Neural cell (in vitro differentiated cells): ENCODE data around the gene EGLN2. TPM values are rescaled to one million over a fixed set of nuclear protein-coding genes. Genes with fewer than 3 reads are reported as not detected.

ENCODE experiments used
- H2AFZ ChIP-seq: fragments of 200-600, 300-800 bp; sonication (generic), shearing (Covaris generic); 2 replicates; pipeline ENCODE4 v1.6.0; 2014; ENCODE audit warnings: low read depth, mild to moderate bottlenecking, antibody characterized with exemption, low read length, moderate library complexity
- H3F3A ChIP-seq: fragments of 200-600 bp; shearing (Covaris generic); 2 replicates; pipeline ENCODE4 v1.6.1; 2016; ENCODE audit warnings: mild to moderate bottlenecking, moderate library complexity, mixed read lengths, antibody characterized with exemption, low read length; ENCODE audit not compliant: insufficient read depth, poor library complexity, severe bottlenecking
- H3K27ac ChIP-seq: fragments of 200-600, 300-800 bp; sonication (generic), shearing (Covaris generic); 2 replicates; pipeline ENCODE4 v1.5.1; 2014; ENCODE audit warnings: mild to moderate bottlenecking, low read length, moderate library complexity
- H3K27me3 ChIP-seq: fragments of 300-800, 200-600 bp; sonication (generic), shearing (Covaris generic); 2 replicates; pipeline ENCODE4 v1.6.0; 2014; ENCODE audit warnings: mild to moderate bottlenecking, low read depth, low read length, moderate library complexity; ENCODE audit not compliant: insufficient read depth
- H3K36me3 ChIP-seq: fragments of 300-800, 200-600 bp; sonication (generic), shearing (Covaris generic); 2 replicates; pipeline ENCODE4 v1.5.1; 2014; ENCODE audit warnings: mild to moderate bottlenecking, antibody characterized with exemption, low read length, moderate library complexity; ENCODE audit not compliant: insufficient read depth
- H3K4me2 ChIP-seq: fragments of 300-800, 200-600 bp; sonication (generic), shearing (Covaris generic); 2 replicates; pipeline ENCODE4 v1.6.0; 2014; ENCODE audit warnings: mild to moderate bottlenecking, low read length
- H3K4me3 ChIP-seq: fragments of 300-800, 200-600 bp; sonication (generic), shearing (Covaris generic); 2 replicates; pipeline ENCODE4 v1.5.1; 2014; ENCODE audit warnings: mild to moderate bottlenecking, low read length, moderate library complexity
- H3K79me2 ChIP-seq: fragments of 200-600 bp; shearing (Covaris generic); replicated peaks from 2 replicates; pipeline ENCODE4 v1.6.0; 2014; ENCODE audit warnings: mild to moderate bottlenecking, low read length, moderate library complexity; ENCODE audit not compliant: insufficient read depth
- H3K9ac ChIP-seq: fragments of 300-800, 200-600 bp; sonication (generic), shearing (Covaris generic); 2 replicates; pipeline ENCODE4 v1.6.1; 2016; ENCODE audit warnings: mild to moderate bottlenecking, low read length, mixed read lengths
- H3K9me2 ChIP-seq: fragments of 200-600 bp; shearing (Covaris generic); 2 replicates; pipeline ENCODE4 v1.6.1; 2016; ENCODE audit warnings: mild to moderate bottlenecking, low read length, mixed read lengths; ENCODE audit not compliant: insufficient read depth
- H3K9me3 ChIP-seq: fragments of 200-600, 300-800 bp; sonication (generic), shearing (Covaris generic); 2 replicates; pipeline ENCODE4 v1.6.1; 2016; ENCODE audit warnings: mild to moderate bottlenecking, mixed run types, low read length, moderate library complexity, mixed read lengths
- H4K20me1 ChIP-seq: fragments of 200-600 bp; shearing (Covaris generic); 2 replicates; pipeline ENCODE4 v1.6.1; 2016; ENCODE audit warnings: mild to moderate bottlenecking, mixed run types; ENCODE audit not compliant: insufficient read depth
- EP300 ChIP-seq: fragments of 450-650 bp; conservative IDR thresholded peaks from 2 replicates; pipeline ENCODE4 v1.6.1; 2014; ENCODE audit warnings: antibody characterized with exemption, mild to moderate bottlenecking, moderate library complexity; ENCODE audit not compliant: poor library complexity, severe bottlenecking
- EZH2 ChIP-seq: fragments of 200-600, 300-800 bp; shearing (Covaris generic), sonication (generic); IDR thresholded peaks from 2 replicates; pipeline ENCODE4 v1.6.1; 2014; ENCODE audit warnings: antibody characterized with exemption, low read length, borderline replicate concordance, mild to moderate bottlenecking; ENCODE audit not compliant: insufficient read depth, poor library complexity, severe bottlenecking
- MXI1 ChIP-seq: fragments of 450-650 bp; conservative IDR thresholded peaks from 2 replicates; pipeline ENCODE4 v1.6.1; 2014; ENCODE audit warnings: antibody characterized with exemption, mild to moderate bottlenecking; ENCODE audit not compliant: poor library complexity, severe bottlenecking
- POLR2AphosphoS5 ChIP-seq: IDR thresholded peaks from 2 replicates; pipeline ENCODE4 v1.6.1; 2012
- RAD21 ChIP-seq: fragments of 450-650 bp; conservative IDR thresholded peaks from 2 replicates; pipeline ENCODE4 v1.6.1; 2014; ENCODE audit warnings: antibody characterized with exemption, mild to moderate bottlenecking, moderate library complexity
- SMC3 ChIP-seq: fragments of 450-650 bp; conservative IDR thresholded peaks from 2 replicates; pipeline ENCODE4 v1.6.1; 2014; ENCODE audit warnings: antibody characterized with exemption, mild to moderate bottlenecking, moderate library complexity; ENCODE audit not compliant: poor library complexity
- TAF1 ChIP-seq: IDR thresholded peaks from 2 replicates; pipeline ENCODE4 v1.6.1; 2012; ENCODE audit warnings: low read depth
- polyA plus RNA-seq: library from polyadenylated mRNA; depleted of rRNA; stranded (reverse); fragments of >200 nt; gene quantifications from 2 replicates; pipeline ENCODE4 v1.2.3, GENCODE V29; 2014
- TF ChIP-seq, protein P1 (sequence below): fragments of 450-650 bp; IDR thresholded peaks from 2 replicates; pipeline ENCODE4 v1.5.1; 2014; ENCODE audit warnings: antibody characterized with exemption, mild to moderate bottlenecking, moderate library complexity; ENCODE audit not compliant: poor library complexity, severe bottlenecking
- TF ChIP-seq, protein P2 (sequence below): IDR thresholded peaks from 2 replicates; pipeline ENCODE4 v1.6.1; 2012; ENCODE audit warnings: borderline replicate concordance

Gene EGLN2
- polyA plus RNA-seq, 1 donor from 2014 or later = 112 TPM

DNA sequence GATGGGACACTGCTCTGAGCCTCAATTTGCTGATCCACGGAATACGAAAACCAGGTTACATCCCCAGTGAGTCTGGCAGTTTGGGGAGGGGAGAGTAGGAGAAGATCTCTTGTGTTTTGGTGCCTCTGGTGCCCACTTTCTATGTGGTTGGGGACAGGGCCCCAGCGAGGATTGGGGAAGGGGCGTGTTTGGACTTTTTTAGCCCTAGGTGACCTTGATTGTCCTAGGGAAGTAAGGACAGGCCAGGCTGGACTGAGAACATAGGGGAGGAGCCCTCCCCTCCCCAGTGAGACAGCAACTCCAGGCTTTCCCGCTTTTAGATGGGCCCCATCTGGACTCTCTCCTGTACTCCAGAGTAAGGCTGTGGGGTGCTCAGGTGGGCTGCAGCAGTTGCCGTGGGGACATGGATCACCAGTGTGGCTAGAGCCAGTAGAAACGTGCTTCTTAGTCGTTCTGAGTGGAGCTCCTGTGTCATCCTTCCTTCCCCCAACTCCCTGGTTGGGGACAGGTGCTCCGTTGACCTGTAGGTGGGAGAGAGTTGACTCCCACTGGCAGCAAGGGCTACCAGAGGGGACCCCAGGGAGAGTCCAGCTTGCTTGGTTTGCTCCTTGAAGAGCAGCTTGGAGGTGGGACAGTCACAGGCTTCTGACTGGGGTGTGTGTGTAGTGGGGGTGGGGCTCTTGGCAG is 4.3 kb downstream of the EGLN2 start:
- peak overlapping the region; percentile 17 for H3K4me2 ChIP-seq
- H3K79me2 ChIP-seq = peaks cover 72% of the 10 kb centered on the region
- H3K36me3 ChIP-seq = peaks cover 3% of the 10 kb centered on the region
- H2AFZ ChIP-seq = no peak overlapping the region
- no peaks in the 10 kb centered on the region for H3K9me2 ChIP-seq
- no peak overlapping the region for H3K27ac ChIP-seq
- no peak for TF ChIP-seq SMC3
- TF ChIP-seq RAD21 = no peak
- TF ChIP-seq, protein P1, sequence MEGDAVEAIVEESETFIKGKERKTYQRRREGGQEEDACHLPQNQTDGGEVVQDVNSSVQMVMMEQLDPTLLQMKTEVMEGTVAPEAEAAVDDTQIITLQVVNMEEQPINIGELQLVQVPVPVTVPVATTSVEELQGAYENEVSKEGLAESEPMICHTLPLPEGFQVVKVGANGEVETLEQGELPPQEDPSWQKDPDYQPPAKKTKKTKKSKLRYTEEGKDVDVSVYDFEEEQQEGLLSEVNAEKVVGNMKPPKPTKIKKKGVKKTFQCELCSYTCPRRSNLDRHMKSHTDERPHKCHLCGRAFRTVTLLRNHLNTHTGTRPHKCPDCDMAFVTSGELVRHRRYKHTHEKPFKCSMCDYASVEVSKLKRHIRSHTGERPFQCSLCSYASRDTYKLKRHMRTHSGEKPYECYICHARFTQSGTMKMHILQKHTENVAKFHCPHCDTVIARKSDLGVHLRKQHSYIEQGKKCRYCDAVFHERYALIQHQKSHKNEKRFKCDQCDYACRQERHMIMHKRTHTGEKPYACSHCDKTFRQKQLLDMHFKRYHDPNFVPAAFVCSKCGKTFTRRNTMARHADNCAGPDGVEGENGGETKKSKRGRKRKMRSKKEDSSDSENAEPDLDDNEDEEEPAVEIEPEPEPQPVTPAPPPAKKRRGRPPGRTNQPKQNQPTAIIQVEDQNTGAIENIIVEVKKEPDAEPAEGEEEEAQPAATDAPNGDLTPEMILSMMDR = no peak
- TF ChIP-seq, protein P2, sequence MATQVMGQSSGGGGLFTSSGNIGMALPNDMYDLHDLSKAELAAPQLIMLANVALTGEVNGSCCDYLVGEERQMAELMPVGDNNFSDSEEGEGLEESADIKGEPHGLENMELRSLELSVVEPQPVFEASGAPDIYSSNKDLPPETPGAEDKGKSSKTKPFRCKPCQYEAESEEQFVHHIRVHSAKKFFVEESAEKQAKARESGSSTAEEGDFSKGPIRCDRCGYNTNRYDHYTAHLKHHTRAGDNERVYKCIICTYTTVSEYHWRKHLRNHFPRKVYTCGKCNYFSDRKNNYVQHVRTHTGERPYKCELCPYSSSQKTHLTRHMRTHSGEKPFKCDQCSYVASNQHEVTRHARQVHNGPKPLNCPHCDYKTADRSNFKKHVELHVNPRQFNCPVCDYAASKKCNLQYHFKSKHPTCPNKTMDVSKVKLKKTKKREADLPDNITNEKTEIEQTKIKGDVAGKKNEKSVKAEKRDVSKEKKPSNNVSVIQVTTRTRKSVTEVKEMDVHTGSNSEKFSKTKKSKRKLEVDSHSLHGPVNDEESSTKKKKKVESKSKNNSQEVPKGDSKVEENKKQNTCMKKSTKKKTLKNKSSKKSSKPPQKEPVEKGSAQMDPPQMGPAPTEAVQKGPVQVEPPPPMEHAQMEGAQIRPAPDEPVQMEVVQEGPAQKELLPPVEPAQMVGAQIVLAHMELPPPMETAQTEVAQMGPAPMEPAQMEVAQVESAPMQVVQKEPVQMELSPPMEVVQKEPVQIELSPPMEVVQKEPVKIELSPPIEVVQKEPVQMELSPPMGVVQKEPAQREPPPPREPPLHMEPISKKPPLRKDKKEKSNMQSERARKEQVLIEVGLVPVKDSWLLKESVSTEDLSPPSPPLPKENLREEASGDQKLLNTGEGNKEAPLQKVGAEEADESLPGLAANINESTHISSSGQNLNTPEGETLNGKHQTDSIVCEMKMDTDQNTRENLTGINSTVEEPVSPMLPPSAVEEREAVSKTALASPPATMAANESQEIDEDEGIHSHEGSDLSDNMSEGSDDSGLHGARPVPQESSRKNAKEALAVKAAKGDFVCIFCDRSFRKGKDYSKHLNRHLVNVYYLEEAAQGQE = no peak
- no peak for TF ChIP-seq EP300
- no peak for TF ChIP-seq MXI1
- TF ChIP-seq EZH2 = no peak
- TF ChIP-seq POLR2AphosphoS5 = no peak
- TF ChIP-seq TAF1 = no peak
- no peaks in the 10 kb centered on the region for H3K27me3 ChIP-seq
- H3K9me3 ChIP-seq = no peaks in the 10 kb centered on the region
- peaks cover 10% of the 10 kb centered on the region for H4K20me1 ChIP-seq
- H3K4me3 ChIP-seq = peak overlapping the region; percentile 92
- no peak overlapping the region for H3K9ac ChIP-seq
- H3F3A ChIP-seq = no peaks in the 10 kb centered on the region

DNA sequence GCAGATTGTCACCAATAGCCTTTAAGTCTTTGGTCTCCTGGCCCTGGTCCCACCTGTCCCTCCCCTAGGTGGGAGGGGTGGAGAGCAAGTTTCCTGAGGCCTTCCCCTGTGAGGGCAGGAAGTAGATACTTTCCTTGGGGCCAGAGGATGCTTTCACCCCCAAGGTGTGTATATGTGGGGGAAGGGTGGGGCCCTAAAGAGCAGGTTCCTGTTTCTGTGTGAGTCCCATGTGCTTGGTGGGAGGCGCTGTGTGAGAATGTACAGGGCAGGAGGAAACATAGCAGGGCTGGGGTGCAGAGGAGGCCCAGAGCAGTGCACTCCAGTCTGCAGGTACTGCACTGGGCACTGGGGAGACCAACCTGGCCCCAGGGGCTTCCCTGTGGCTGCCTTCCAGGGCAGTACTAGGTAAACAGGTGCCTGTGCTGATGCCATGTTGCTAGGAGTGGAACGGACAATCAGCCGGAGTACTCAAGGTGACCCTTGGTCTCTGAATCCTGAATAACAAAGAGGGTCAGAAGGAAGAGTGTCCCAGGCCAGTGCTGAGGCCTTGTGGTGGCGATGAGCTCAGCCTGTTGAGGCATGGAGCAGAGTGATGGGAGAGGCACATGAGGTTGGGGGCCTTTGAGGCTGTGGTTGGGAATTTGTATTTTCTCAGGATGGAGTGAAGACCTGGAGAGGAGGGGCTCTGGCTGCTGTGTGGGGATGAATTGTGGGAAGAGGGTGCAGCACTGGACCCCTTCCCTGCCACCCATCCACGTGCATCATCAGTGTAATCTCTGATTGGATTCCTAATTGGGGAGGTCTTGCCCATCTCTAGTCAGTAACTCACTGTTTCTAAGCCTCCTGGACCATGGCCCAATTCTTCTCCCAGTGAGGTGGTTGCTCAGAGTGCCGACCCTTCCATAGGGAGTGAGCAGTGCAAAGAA is 5.1 kb downstream of the EGLN2 start:
- Histone ChIP-seq H3F3A (no peaks in the 10 kb centered on the region), H3K27me3 (no peaks in the 10 kb centered on the region), H3K9ac (no peak overlapping the region), H3K9me3 (no peaks in the 10 kb centered on the region), H3K36me3 (peaks cover 3% of the 10 kb centered on the region), H3K4me2 (peak overlapping the region; percentile 17), H3K4me3 (peak overlapping the region; percentile 92), H4K20me1 (peaks cover 10% of the 10 kb centered on the region), H3K79me2 (peaks cover 72% of the 10 kb centered on the region), H3K9me2 (no peaks in the 10 kb centered on the region), H2AFZ (no peak overlapping the region), H3K27ac (no peak overlapping the region)
- no peak for TF ChIP-seq MXI1
- TF ChIP-seq, protein P2 = no peak
- TF ChIP-seq EZH2 = no peak
- TF ChIP-seq POLR2AphosphoS5 = no peak
- no peak for TF ChIP-seq SMC3
- TF ChIP-seq EP300 = no peak
- no peak for TF ChIP-seq RAD21
- TF ChIP-seq TAF1 = no peak
- TF ChIP-seq, protein P1 = no peak
